Gastroesophageal sphincter (tissue), 3 donors: ENCODE results near the gene CMBL.

ENCODE experiments used
- CTCF ChIP-seq, 4 experiments: fragments of 200-600 bp in 2 of 4; fragments of 450-650 bp in 2 of 4; sonication (generic) in 1 of 4; IDR thresholded peaks; one replicate each; pipeline ENCODE4 v1.5.1; 2017 to 2019; ENCODE audit warnings: antibody characterized with exemption in 4 of 4, mild to moderate bottlenecking in 2 of 4, moderate library complexity in 2 of 4
- POLR2A ChIP-seq, 2 donors: fragments of 450-650 bp; IDR thresholded peaks; one replicate each; pipeline ENCODE4 v1.6.1; 2017; ENCODE audit warnings: antibody characterized with exemption in 2 of 2, mild to moderate bottlenecking in 2 of 2, moderate library complexity in 1 of 2
- POLR2AphosphoS5 ChIP-seq: sonication (generic); formaldehyde crosslinking; IDR thresholded peaks from one replicate; pipeline ENCODE4 v1.6.1; 2017; ENCODE audit warnings: antibody characterized with exemption

GRCh38 chr5:10311595-10312425, 4.1 kb upstream of the CMBL start:
- TF ChIP-seq POLR2AphosphoS5 (no peak), CTCF (IDR thresholded peaks at IDR 0.05) (no peak), POLR2A (IDR thresholded peaks at IDR 0.05) (no peak)
